ENCODE measurements around the gene IL31RA.

GRCh38 chr5:55868846-55869245, 17.7 kb downstream of the IL31RA start:
- no peak for TF ChIP-seq ETS1 (IDR thresholded peaks at IDR 0.05)
- no peak for TF ChIP-seq CTCF (conservative IDR thresholded peaks at IDR 0.05; ENCODE audit: low read depth in 2 of 2)
- TF ChIP-seq EZH2 (IDR thresholded peaks at IDR 0.05; ENCODE audit: low read depth, unreplicated experiment): no peak
- TF ChIP-seq POLR2AphosphoS5 (IDR thresholded peaks at IDR 0.05; ENCODE audit: low read depth): no peak
- TF ChIP-seq REST (IDR thresholded peaks at IDR 0.05; ENCODE audit: unreplicated experiment): no peak
- no peak for TF ChIP-seq CREB1 (CRISPR knock-in tag; IDR thresholded peaks at IDR 0.05; ENCODE audit: low read depth)
- TF ChIP-seq EZH2phosphoT487 (IDR thresholded peaks at IDR 0.05; ENCODE audit: unreplicated experiment): no peak
- TF ChIP-seq JUNB (IDR thresholded peaks at IDR 0.05; ENCODE audit: unreplicated experiment): no peak
- TF ChIP-seq STAT1 (IDR thresholded peaks at IDR 0.05; ENCODE audit: unreplicated experiment): no peak
- no peak for TF ChIP-seq NANOG (IDR thresholded peaks at IDR 0.05; ENCODE audit: borderline replicate concordance)
- TF ChIP-seq ZNF114 (CRISPR knock-in tag; IDR thresholded peaks at IDR 0.05): no peak
- no peak for TF ChIP-seq ZNF331 (CRISPR knock-in tag; IDR thresholded peaks at IDR 0.05; ENCODE audit: low read depth)
- TF ChIP-seq ZNF462 (CRISPR knock-in tag; IDR thresholded peaks at IDR 0.05): no peak
